Measurements from ENCODE around the gene SEPTIN1.

SEPTIN1 gene

GRCh38 chr16:30374538-30374937, 7.8 kb downstream of the SEPTIN1 start, which contains the start of gene MYL11:
MYL11 (plus strand) TSS chr16:30374802; CDS start chr16:30374858, 56 bp downstream.
- DNase-seq: no peak

GRCh38 chr16:30372725-30373124, 9.6 kb downstream of the SEPTIN1 start:
- DNase-seq: no peak

GRCh38 chr16:30372038-30372712, 10.2 kb downstream of the SEPTIN1 start:
- DNase-seq: no peak

- no peak for DNase-seq
Observed at GRCh38 chr16:30371248-30371816, 11.0 kb downstream of the SEPTIN1 start.

- DNase-seq: peak; percentile 100
Observed at GRCh38 chr16:30370456-30371247, 11.7 kb downstream of the SEPTIN1 start, which contains the start of gene TBC1D10B. TBC1D10B (minus strand) TSS chr16:30370494; CDS start chr16:30370183, 311 bp downstream.

GRCh38 chr16:30369938-30370455, 12.4 kb downstream of the SEPTIN1 start:
- DNase-seq: no peak

- no peak for DNase-seq
Observed at GRCh38 chr16:30369091-30369937, 13.0 kb downstream of the SEPTIN1 start.

GRCh38 chr16:30368792-30369090, 13.6 kb downstream of the SEPTIN1 start:
- DNase-seq: no peak

GRCh38 chr16:30368122-30368791, 14.1 kb downstream of the SEPTIN1 start:
- DNase-seq: no peak

- no peak for DNase-seq
Observed at GRCh38 chr16:30367349-30368009, 14.9 kb downstream of the SEPTIN1 start.

- no peak for DNase-seq
Observed at GRCh38 chr16:30366511-30366910, 15.8 kb downstream of the SEPTIN1 start.

GRCh38 chr16:30365200-30365599, 17.2 kb downstream of the SEPTIN1 start:
- no peak for DNase-seq

- DNase-seq: no peak
Observed at GRCh38 chr16:30361180-30361579, 21.2 kb downstream of the SEPTIN1 start.

- DNase-seq: no peak
Observed at GRCh38 chr16:30359871-30360170, 22.5 kb downstream of the SEPTIN1 start.

GRCh38 chr16:30358990-30359870, 23.1 kb downstream of the SEPTIN1 start:
- no peak for DNase-seq

- no peak for DNase-seq
Observed at GRCh38 chr16:30358577-30358936, 23.8 kb downstream of the SEPTIN1 start.

GRCh38 chr16:30357715-30358576, 24.4 kb downstream of the SEPTIN1 start:
- no peak for DNase-seq

GRCh38 chr16:30357085-30357714, 25.2 kb downstream of the SEPTIN1 start:
- DNase-seq: no peak

- DNase-seq: no peak
Observed at GRCh38 chr16:30356401-30357084, 25.8 kb downstream of the SEPTIN1 start.

Data from CD4-positive, alpha-beta T cell treated with Interleukin-10 for 1 hour (primary cell).